HG03066 (cell line): Measurements from ENCODE around the gene RAB5IF.
"Not testable (repeated sequence)": the region's sequence is repeated elsewhere in the genome, so short reads cannot be mapped to it uniquely, and the experiment has no call there.

ENCODE experiments used
- ATAC-seq: cut with Tn5 transposase; IDR thresholded peaks from one replicate; pipeline ENCODE4 v1.9.1; 2021; ENCODE audit warnings: low read depth; ENCODE audit not compliant: unreplicated experiment

Gene RAB5IF

DNA sequence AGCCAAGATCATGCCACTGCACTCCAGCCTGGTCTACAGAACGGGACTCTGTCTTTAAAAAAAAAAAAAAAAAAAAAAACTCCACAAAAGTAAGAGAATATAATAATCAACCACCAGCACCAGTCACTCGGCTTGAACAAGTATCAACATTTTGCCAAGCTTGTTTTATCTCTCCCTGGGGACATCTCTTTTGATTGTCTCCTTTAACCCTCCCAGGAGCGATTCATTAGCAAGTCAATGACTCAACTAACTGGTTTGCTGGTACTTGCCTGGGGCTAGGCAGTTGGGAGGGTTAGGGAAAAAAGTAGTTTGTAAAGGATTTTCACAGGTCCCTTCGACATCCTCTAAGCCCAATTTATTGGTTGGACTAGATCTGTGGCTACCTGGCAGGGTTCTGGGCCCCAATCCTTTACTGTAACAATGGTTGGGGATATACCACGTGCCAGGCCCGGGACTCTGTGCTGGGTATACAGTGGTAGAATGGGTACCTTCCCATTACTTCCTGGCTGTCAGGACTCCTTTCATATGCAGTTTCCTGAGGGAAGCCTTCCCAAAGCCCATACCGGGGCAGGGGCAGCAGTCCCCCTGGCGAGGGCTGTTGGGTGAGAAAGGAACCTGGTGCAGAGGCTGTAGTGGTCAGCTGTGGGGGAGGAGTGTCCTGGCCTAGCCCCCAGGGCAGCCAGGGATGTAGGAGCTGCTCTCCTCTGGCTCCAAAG, 20.0 kb upstream of the RAB5IF start:
- no peak for ATAC-seq

DNA sequence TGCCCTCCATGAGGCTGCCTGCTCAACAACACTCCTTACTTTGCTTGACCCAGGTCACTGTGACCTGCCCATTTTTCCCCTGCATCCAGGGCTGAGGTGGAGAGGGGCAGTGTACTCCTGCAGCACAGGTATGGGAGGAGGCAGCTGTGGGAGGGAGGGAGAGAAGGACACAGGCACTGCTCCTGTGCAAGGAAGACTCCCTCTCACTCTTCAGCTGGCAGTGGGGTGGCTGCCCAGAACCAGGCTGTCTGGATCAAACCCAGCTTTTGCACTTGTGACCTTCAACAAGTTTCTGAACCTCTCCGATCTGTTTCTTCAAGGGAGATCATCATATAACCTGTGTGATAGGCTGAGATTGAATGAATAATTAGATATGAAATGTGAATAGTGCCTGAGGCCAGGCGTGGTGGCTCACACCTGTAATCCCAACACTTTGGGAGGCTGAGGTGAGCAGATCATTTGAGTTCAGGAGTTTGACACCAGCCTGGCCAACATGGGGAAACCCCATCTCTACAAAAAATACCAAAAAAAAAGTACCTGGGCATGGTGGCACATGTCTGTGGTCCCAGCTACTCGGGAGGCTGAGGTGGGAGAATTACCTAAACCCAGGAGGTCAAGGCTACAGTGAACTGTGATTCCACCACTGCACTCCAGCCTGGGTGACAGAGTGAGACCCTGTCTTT, 18.1 kb upstream of the RAB5IF start:
- no peak for ATAC-seq

DNA sequence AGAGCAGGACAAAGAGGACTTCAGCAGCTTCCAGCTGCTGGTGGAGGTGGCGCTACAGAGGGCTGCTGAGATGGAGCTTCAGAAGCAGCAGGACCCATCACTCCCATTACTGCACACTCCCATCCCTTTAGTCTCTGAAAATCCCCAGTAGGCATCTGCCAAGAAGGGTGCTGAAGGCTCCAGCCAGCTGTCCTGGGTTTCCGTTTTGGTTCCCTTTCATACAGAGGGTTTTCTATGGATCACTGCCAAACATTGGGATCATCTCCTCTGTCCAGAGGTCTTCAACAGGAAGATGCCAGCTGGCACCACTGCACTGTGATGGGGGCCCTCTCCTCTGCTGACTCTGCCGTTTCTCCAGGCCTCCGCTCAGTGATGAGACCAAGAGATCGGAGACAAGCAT, 14.3 kb upstream of the RAB5IF start:
- no peak for ATAC-seq

DNA sequence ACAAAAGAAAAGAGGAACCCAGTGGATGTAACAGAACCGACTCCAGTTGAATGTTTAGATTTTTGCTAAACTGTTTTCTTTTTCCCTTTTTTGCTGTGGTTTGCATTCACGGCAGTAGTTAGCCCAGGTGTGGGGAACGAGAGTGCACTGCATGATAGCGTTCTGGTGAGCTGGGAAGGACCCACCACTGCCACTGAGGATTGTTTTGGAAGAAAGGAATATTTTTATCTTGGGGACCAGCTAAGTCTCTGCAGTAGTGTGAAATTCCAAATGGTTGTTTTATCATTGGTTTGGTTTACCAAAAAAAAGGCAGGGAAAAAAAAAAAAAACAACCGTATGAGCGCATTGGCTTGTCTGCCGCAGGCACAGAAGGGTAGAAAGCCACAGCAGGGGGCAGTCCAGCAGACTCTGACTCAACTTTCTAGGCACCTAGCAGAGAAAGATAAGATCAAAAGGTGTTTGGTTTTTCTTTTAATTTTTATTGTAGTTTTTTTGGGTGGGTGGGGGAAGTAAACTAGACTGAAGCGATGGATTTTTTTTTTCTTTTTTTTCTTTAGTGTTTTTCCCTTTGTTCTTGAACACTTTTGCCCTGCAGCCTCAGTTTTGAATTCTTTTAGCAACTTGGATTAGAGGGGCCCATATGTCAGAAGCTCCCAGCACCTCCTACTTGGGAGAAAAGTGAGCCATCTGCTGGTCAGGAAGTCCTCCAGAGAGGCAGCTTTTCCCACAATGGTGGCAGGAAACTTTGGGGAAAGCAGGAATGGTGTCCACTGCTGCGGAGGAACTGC, 13.5 kb upstream of the RAB5IF start:
- no peak for ATAC-seq

DNA sequence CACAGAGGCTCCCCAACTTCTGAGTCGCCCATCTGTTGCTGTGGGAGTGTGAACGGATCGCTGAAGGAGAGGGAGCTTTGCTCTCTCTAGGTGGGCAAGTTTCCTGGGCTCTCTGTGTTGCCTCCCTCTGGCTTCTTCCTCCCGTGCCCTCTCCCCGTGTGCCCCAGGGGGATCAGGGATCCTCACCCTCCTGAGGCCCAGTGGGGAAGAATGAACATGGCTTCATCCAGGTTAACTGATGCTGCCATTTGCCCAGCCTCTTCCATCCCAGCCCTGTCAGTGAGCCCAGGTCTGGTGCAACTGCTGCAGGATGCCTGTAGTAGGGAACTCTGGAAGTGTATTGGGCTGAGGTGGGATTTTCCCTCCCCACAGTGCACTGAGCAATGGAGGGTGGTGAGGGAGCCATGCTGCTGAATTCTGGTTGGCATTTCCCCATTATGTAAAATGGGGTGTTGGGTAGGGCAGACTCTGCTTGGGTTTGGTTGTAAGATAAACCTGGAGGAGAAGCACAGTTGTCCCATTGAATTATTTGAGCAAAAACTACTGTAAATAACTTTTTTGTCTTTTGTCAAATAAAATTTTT, 12.1 kb upstream of the RAB5IF start:
- ATAC-seq, result no peak

DNA sequence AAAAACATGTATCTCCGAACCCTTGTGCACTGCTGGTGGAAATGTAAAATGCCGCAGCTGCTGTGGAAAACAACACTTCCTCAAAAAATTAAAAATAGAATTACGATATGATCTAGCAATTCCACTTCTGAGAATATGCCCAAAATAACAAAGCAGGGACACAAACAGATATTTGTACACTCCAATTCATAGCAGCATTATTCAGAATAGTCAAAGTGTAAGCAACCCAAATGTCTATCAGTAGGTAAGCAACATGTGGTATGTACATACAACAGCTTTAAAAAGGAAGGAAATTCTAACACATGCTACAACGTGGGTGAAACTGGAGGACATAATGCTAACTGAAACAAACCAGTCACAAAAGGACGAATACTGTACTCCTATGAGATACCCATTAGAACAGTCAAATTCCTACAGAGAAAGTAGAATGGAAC, 5.7 kb upstream of the RAB5IF start:
- ATAC-seq, result no peak

DNA sequence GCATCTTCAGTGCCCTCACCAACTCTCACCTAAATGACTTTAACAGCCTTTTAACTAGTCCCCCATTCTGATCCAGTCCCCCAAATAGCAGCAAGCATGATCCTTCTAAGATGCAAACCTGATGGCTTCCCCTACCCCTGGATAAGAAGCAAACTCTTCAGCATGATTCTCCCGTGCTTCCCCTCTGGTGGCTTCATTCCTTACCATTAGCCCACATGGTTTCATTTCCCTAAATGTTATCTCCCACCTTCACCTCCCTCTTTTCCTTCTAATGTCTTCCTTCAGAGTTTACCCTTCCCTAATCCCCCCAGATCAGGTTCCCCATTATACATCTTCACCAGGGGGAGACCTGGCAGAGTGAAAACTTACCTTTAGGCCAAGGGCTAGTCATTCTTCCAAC, 4.0 kb upstream of the RAB5IF start:
- ATAC-seq, result no peak

DNA sequence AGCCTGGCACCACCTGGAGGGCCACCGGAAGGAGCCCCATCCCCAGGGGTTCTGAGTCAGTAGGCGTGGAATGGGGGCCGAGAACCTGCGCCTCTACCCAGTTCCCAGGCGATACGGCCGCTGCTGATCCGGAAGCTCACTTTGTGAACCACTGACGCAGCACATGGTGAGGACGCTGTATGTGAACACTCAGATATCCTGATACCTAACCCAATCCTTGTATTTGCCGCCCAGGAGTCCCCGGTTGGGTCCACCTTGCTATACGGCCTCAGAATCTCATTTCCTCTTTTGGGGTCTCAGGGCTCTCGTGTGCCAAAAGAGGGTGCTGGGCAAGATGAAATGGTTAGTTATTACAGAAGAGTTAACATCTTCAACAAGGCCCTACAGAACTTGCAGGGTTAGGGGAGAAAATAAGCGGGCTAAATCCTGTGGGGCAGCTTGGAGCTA, 604 bp upstream of the RAB5IF start:
- ATAC-seq, result peak; percentile 47

DNA sequence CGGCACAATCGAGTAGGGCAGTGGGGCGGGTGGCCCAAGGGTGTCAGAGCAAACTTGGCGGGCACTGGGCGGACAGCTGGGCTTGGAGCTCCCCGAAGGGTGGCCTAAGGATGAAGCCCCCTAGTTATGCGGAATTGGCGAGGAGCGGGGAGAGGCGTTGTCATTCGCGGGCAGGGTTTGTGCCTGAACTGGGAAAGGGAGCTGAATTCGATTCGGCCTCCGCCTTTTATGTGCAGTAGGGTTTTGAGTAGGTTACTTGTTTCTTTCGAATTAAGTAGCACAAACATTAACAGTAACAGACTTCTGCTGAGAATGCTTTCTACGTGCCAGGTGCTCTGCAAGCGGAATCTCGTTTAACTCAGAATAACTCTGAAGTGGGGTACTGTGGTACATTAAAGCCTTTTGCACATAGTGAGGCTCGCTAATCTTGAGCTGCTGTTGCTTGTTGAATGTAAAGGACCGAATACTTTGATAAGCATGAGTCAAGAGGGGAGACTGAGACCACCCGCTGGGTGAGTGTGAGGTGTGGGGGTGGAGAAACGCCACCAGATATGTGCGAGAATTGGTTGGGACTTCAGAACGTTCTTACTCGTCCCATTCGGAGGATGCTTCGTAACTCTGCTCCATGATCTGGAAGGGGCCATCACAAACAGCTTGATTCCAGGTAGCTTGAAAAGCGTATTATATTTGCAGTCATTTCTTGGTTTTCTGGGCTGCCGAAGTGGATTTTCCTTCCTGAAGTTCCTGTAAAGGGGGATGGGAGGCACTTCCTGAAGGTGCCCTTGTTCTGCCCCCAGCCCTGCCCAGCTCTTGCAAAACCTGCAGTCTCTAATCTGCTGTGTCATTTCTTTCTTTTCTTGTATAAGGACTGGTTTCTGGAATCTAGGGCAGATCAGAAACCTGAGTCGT, 833 bp downstream of the RAB5IF start:
- ATAC-seq, result no peak

DNA sequence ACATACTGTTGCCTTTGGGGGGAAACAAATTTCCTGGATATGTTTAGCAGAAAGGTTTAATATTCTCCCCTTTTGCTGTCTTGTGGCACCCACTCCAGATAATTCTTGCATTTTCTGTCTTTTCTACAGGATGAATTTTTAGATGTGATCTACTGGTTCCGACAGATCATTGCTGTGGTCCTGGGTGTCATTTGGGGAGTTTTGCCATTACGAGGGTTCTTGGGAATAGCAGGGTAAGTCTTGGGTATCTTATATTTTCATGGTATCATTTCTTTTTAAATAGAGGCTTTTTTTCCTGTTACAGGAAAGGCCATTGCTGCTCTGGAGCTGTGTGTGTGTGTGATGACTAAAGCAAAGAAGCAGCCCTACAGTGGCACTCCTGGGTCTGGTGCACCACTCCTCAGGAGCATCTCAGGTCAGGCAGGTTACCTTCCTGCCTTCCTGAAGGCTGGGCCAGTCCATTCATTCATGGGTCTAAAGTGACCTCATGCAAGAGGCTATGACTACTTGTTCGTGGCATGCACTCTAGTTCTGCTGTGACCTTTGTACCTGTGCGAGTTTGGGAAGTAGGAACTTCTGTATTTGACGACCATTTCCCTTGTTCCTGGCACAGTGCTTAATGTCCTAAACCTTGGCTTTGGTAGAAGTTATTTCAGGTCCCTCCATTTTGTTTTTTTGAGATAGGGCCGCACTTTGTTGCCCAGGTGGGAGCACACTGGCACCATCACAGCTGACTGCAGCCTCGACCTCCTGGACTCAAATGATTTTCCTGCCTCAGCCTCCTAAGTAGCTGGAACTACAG, 2.2 kb downstream of the RAB5IF start:
- no peak for ATAC-seq

DNA sequence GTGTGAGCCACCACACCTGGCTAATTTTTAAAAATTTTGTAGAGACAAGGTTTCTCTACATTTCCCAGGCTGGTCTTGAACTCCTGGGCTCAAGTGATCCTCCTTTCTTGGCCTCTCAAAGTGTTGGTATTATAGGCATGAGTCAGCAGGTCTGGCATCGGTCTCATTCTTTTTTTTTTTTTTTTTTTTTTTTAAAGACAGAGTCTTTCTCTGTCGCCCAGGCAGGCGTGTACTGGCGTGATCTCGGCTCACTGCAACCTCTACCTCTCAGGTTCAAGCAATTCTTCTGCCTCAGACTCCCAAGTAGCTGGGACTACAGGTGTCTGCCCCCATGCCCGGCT, 2.8 kb downstream of the RAB5IF start:
- ATAC-seq, result not testable (repeated sequence)

DNA sequence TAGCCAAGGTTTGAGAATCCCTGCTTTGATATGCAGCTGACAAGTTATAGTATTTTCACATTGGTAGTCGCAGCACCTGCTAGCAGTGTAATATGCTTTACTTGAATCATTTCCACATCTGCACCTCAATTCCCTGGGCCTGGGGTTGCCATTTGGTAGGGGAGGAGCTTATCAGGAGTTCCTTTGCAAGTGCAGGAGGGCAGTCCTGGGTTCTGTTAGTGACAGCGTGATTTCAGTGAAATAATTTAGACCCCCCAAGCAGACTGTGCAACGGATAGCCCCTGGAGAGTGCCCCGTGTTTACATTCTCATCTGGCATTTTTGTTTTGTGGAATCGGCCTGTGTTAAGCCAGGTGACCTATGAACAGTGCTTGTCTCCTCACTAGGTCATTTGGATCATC, 6.0 kb downstream of the RAB5IF start:
- ATAC-seq, result no peak

DNA sequence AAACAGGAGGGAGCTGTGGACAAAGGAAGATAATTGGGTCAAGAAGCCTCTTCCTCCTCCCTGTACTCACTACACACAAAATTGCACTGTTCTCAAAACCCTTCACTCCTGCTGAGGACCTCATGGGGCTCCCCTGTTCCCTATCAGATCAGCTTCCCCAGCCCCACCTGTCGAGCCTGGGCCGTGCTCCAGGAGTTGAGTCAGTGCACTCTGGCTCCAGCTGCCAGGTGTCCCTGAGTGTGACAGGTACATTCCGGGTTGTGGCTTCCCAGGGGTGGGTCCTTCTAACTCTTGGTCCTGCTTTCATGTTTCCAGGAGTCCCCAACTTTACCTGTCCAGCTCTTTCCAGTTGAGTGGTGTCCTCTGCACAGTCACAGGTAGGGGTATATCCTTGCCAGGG, 8.4 kb downstream of the RAB5IF start:
- ATAC-seq, result no peak

DNA sequence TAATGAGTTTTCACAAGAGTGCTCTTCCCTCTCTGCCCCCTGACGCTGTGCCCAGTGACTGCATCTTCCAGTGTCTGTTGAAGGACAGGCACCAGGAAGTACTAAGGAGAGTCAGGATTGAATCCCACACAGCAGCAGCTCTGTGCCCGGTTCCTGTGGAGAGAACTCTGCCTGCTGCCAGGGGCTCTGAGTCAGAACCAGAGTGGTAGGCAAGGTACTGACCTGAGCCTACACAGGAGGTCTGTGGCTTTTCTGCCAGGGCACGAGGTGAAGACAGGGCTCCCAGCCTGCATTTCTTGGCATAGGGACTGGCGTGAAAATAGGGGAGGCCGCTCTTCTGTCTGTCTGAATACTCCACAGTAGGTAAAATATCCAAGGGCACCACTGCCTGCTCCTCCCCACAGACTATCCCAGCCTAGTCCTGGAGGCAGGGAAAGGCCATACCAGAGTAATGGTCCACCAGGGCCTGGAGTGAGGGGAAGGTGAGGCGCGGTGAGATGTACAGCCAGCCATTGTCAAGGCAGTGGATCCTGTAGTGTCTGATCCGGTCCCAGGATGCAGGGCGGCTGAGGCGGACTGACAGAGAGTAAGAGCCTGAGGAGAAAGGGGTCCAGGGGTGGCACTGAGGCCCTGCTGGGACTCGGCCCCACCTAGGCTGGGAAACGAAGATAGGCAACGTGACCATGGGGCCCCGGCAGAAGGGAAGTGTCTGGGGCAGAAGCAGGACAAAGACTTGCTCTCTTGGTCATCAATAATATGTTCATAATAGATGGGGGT, 9.4 kb downstream of the RAB5IF start:
- no peak for ATAC-seq

DNA sequence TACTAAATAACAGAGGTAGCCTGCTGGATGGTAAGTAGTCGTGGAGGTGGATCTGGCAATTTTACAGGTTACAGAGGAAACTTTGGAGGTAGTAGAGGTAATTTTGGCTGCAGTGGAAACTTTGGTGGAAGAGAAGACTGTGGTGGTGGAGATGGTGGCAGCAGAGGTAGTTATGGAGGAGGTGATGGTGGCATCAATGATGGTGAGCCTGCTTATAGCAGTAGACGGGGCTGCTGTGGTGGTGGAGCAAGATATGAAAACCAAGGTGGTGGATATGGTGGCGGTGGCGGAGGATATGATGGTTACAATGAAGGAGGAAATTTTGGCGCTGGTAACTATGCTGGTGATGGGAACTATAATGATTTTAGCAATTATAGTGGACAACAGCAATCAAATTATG, 15.3 kb downstream of the RAB5IF start:
- no peak for ATAC-seq

DNA sequence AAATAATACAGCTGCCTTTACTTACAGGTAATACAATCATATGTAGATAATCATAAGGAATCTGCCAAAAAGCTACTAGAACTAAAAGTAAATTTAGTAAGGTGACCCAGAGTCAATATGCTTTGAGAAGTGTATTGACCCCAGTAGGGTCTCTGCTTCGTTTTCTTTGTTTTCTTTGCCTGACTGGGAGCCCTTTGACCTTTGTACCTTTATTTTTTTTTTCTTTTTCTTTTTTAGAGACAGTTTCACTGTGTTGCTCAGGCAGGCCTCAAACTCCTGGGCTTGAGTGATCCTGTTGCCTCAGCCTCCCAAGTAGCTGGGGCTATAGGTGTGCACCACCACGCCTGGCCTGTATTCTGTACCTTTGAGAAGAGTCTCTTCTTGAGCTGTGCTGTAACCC, 17.9 kb downstream of the RAB5IF start:
- no peak for ATAC-seq

DNA sequence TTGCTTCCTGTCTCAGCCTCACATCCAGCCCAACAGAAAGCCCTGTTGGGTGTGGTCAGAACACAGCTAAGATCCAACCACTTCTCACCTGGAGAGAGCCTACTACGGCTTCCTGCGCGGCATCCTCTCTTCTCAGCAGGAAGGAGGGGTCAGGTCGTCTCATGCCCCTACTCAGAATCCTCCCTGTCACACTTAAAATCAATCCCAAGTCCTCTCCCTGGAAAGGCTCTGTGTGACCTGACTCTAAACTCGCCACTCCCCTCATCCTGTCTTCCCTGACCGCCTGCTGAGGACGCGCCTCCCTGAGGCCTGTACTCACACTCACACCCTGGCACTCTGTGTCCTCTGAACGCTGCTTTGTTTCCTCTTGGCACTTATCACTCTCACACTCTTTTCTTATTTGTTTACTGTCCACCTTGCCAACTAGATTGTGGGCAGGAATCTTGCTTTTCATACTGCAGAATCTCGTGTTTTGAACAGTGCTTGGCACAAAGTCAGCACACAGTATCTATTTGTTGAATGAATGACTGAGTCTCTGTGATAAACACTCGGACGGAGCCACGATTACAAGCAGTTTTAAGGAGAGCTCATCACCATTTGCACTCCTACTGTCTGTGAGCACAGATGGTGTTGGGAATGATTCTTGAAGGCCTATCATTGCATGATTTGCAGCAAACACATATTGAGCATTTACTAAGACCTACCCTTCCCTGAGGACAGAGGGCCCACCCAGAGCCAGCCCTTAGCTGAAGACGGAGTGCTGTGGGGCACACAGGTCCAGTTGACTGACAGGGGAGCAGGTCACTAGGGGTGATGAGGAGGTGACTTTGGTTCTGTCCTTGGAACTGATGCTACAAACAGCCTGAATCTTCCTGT, 18.7 kb downstream of the RAB5IF start:
- ATAC-seq, result no peak

DNA sequence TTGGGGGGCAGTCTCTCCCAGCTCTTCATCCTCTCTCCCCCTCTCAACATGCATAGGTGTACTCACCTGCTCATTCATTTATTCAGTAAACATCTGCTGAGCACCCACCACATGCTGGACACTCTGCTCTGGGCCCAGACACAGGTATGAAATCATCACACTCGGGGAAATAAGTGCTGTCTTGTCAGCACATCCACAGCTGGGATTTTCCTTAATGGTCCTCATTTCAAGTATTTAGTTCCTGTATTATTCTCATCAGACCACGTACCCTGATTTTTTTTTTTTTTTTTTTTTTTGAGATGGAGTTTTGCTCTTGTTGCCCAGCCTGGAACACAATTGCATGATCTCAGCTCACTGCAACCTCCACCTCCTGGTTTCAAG, 19.4 kb downstream of the RAB5IF start:
- no peak for ATAC-seq
